Glomerular endothelial cell (primary cell): ENCODE measurements around the gene FGF14. TPM values are rescaled to one million over a fixed set of nuclear protein-coding genes. Genes with fewer than 3 reads are reported as not detected.
"Not testable (repeated sequence)": the region's sequence is repeated elsewhere in the genome, so short reads cannot be mapped to it uniquely, and the experiment has no call there.

Source experiments
- DNase-seq: peaks from one replicate; pipeline ENCODE4 v3.0.0-alpha.2; 2011; ENCODE audit warnings: low read depth, low spot score; ENCODE audit errors: extremely low read depth
- total RNA-seq: library from RNA; depleted of rRNA; stranded (reverse); fragments of >200 nt; gene quantifications from 2 replicates; pipeline ENCODE4 v1.2.3, GENCODE V29; 2015

Gene FGF14
- total RNA-seq, 1 donor from 2014 or later, result 0.06 TPM

DNA sequence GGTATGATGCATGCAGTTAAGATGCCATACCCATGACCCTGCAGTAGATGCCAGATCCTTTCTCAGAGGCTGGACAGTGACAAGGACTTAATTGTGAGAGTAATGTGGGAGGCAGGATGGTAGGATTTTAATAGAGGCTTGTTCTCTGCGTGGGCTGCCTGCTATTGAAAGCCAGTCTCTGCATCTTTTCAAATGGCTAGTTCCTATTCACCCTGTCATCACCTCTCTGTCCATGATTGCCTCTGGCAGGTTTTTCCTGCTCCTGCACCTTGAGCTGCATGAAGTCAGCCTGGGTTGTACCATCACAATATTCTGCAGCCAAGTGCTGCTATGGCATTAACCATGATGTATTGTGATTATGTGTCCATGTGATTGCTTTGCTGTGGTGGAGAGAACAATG is 508.8 kb downstream of the FGF14 start:
- no peak for DNase-seq

DNA sequence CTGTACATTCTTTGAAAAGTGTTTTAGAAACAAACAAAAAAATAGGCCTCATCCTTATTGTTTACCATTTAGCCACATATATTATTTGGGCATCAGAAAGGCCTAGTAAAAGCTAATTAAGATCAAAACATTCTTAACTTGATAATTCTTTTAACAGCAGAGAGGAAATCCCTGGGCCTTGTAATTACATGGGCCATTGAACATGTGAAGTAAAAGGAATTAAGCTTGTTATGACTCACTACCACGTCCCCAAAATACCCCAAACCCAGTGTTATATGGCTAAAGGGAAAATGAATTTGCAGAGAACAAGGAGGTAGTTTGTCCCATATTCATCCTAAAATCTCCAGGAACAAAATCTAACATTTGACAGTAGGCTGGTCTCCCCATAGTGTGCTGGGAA is 509.6 kb downstream of the FGF14 start:
- no peak for DNase-seq

DNA sequence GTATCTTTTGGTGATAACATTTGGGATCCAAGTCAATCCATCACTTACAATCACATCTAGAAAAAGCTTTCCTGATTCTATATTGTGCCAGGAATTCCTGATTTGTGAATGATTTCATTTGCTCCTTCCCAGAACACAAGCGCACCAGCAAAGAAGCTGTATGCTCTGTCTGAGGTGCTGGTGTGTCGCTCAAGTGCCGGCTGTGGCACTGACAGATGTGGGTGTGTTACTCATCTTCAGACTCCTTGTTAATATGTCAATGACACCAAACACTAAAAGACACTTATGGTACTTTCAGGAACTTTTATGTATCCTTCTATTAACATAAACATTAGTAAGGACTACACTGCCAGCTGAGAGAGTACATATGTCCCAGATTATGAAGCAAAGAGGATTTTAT is 520.3 kb downstream of the FGF14 start:
- DNase-seq, result no peak

DNA sequence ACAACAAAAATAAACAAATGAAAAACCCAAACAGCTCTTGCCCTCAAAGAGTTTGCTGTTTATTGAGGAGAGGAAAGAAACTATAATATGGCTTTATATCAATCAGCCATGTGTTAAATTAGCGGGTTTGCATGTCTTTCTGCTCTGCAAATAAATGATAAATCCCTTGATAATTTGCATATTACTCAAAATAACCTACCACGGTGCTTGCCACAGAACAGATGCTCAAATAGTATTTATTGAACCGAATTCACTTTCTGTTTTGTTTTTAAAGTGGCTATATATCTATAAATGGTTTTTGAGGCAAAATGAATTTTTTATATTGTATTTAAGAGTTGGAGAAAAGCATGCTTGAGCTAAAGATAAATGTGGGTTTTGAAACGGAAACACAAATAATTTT is 521.3 kb downstream of the FGF14 start:
- no peak for DNase-seq

DNA sequence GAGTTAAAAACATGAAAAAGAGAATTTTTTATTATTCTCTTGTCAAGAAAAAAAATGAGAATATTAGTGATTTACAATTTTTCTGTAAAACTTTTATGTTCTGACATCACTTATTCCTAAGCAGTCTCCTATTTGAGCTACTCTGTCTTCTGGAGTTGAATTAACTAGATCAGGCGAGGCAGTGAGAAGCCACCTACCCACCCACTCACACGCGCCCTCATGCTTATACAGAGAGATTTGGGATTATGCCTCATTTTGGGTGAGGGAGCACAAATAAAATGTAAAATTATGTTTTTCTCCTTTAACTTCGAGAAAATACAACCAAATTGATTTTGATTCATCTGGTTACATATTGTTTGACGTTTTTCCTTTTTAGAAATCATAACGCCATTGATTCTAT is 524.9 kb downstream of the FGF14 start:
- no peak for DNase-seq

DNA sequence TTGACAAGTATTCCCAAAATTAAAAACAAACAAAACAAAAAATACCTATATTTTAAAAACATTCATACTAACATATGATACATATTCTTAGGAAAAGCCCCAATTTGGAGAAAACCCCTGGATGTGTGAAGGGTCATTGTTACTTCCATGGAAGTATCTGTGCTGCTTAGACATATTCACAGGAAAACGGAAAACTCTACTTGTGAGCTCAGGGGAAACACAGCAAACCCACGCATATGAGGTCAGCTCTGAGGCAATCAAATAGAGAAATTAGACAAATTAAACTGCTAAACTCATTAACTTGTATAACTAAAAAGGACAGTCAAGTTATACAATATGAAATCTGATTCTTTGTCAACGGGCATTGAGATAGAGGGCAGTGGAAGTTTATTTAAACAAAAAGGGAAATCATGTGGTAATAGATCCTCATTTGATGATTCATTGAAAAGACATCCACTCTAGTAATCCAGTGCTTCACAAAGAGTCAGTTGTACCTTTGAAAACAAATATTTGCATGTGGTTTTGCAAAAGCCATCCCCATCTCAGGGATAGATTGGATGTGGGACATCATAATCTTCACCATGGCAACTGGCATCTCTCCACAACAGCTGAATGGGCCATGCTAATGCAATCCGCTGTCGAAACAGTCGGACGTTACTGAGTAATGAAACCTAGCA is 526.0 kb downstream of the FGF14 start:
- DNase-seq, result no peak

DNA sequence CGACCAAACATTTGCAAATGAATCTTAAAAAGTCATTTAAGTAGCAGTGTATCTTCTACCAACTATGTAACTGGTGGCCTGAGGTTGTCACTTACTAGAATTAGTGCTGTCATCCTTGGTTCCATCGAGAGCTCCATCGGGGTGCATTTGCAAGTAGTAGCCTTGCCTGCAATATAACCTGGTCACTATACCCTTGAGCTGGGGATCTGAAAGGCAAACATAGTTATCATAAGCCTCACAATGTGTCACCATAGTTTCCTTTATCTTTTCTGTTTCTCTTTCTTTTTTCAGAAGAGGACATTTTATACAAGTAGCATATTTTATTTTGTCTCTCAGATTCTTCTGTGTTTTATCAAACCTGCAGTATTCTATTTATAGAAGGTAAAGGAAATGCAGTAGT is 526.8 kb downstream of the FGF14 start:
- DNase-seq, result no peak

DNA sequence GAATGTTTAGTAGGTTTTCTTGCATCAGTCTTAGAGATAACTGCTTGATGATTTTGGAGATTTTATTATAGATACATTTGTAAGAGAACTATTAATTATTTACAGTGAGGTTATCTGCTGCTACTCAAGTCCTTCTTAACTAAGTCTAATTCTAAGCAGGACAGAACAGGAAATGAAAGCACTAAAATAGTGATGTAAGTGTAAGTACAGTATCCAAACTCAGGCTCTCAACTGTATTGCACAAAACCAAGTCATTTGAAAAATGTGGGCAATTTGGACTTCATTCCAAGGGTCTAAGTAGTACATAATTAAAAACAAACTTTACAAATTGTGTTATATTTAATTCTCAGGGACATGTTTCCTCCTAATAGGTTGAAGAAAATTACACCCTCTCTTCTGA is 532.3 kb downstream of the FGF14 start:
- no peak for DNase-seq

DNA sequence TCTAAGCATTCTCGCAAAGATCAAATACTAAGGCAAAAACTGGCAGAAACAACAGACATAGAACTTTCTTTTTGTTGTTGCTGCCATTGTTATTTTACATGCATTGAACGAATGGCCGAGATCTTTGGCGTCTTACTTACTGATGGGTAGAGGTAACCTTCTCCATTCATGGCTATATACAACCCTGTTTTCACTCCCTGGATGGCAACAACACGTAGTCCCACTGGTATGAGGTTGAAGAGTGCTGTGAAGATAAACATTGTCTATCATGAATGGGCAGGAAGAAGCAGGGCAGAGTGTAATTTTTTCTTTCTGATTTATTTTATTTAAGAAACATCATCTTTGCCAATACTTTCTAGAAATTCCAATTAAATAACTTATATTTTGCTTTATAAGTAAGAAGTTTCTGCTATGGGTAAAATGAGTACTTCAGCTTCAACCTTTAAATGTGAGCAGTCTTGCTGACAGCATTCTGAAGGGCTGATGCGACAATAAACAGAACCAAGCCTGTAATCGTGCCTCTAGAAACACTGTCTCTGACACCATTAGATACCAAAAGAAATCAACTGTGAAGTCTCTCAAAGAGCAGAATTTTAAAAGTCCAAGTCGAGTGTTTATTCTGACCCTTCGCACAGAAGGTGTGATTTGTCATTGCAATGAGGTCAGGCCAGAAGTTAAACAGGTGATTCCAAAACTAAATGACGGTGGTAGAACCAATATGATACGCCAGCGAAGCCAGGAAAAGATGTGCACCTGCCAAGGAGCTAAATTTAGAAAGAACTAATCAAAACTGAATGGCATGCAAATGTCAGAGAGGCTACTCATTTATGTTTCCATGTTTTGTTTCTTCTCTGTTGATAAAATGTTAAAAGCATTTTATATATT is 533.0 kb downstream of the FGF14 start:
- DNase-seq, result no peak

DNA sequence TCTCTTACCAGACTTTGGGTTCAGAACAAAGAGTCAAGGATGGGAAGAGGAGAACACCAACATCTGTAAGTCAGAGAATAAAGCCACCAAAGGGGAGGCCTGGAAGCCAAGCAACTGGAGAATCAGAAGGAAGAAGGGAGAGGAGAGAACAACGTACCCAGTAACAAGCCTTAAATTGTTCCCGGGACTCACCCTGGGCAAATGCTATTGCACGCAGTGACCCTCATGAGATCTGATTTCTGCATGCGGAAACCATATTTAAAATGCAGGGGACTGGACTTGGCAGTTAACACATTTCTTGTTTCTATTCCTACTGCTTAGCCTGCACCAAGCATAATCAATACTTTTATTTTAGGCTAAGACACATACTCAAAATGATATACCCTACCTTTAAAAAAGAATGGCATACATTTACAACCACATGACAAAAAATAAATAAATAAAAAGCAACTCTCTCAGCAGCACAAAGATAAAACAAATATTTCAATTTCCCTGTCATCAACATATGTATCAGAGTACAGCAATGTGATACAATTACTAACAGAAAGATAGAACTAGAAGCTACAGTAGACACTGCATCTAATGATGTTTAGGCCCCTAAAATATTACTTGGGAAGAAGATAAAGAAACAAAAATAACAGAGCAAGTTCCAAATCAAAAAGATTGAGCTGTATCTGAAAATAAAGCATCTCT is 534.8 kb downstream of the FGF14 start:
- no peak for DNase-seq

DNA sequence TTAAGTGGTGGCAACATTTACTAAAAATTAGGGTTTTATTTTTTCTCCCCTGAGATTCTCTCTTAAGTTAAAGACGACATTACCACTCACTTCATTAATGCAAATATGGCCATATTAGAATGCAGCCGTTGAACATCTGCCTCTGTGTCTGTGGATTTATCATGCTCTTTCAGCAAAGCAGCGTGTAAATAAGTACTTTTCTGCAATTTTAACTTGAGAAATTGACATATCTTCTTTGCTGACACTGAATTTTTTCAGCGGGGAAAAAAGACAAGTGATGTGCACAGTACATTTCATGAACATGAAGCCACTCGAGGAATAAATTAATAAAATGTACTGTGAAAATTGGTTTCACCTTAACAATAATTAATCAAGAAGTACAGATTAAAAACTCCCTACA is 543.0 kb downstream of the FGF14 start:
- DNase-seq, result no peak

DNA sequence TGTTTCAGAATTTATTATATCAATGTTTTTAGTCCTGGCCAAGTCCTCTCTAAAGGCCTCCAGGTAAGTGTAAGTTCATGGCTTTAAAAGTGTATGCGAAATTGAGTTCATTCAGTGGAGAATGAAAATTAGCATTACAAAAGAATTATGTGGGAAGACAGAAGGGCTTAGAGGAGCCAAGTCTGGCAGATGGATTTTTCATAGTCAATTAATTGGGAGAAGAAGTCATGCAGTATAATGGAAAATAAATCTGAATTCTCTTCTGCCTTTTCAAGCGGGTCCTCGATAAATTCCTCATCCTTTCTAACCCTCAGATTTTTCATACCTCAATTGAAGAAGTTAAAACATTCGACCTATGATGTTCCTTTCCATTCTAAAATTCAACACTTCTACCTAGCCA is 555.1 kb downstream of the FGF14 start:
- no peak for DNase-seq

DNA sequence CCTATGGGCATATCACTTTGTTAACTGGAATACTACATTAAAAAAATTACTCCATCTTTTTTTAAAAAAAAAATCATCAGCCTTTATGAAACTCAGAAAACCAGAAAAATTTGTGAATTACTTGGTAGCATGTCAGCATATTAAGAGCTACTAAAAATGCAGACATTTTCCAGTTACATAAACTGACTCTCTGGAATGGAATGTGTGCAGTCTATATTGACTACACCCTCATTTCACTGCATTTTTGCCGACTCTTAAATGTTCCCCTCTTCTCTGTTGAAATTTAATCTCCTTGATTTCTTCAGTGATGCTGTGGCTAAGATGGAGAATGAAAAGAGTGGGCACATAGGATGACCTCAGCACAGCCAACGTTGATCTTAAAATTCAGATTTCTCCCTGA is 555.6 kb downstream of the FGF14 start:
- no peak for DNase-seq

DNA sequence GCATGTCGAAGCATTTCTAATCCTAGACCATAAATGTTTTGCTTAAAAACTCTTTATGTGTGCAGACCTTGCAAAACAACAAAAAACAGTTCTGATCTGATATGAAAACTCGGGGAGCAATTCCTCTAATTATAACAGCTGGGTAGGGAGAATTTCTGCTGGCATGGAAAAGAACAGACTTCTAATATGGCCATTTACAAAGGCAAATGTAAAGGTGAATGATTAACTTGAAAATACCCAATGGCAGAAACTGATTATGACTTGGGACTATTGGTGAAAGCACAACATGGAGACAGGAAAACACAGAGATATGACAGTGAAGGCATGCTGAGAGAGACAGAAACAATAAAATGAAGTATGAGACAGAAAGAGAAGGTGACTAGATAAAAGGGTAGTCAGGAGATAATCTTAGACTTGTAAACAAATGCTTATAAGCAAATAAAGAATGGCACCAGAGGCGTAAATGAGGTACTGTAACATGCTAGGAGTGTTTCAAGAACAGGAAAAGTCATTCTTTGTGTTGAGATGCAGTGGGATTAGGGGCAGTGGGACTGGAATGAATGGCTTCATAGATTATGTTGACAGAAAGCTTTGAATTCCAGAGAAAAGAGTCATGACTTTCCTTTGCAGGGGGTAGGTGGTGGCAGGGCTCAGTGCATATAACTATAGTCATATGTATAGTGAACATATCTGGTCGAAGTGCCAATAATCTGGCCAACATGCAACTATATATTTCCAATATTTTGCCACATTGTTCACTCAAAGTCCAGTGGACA is 556.4 kb downstream of the FGF14 start:
- DNase-seq, result no peak

DNA sequence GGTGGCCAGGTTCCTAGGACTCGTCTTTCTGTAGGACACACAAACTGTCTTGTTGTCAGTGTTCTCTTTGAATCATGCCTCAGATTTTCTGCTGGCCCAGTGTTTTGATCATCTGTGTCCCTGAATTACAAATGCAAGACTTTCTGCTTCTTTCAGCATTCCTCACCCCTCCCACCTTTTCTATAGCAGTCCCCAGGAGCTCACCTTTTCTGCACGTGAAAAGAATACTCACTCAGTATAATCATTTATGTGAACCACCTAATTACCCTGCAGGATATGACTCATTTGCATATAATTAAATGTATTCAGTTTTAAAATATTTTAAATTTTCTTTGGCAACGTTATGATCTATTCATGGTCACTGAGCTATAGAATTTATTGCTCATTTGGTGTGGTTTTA is 560.1 kb downstream of the FGF14 start:
- no peak for DNase-seq

DNA sequence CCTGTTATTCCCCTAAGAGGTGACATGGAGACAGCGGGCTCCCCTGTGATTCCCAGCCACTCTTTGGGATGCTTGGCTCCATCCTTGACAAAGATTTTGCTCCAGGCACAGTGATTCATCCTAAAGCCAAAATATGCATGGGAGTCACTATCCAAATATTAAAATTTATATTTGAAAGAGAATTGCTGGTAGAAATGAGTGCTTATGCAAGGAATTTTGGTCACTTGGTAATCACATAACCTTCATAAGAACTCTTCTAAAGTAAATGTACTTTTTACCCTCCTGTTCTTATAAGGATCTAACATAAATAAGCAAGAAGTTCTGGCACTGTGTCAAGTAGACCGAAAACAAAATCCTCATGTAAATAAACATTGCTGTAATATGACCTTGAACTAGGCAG is 563.5 kb downstream of the FGF14 start:
- DNase-seq, result no peak

DNA sequence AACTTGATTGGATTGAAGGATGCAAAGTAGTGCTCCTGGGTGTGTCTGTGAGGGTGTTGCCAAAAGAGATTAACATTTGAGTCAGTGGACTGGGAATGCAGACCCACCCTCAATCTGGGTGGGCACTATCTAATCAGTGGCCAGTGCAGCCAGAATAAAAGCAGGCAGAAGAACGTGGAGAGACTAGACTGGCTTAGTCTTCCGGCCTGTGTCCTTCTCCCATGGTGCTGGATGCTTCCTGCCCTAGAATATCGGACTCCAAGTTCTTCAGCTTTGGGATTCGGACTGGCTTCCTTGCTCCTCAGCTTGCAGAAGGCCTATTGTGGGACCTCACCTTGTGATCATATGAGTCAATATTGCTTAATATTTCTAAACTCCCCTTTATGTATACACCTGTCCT is 564.1 kb downstream of the FGF14 start:
- DNase-seq, result not testable (repeated sequence)

DNA sequence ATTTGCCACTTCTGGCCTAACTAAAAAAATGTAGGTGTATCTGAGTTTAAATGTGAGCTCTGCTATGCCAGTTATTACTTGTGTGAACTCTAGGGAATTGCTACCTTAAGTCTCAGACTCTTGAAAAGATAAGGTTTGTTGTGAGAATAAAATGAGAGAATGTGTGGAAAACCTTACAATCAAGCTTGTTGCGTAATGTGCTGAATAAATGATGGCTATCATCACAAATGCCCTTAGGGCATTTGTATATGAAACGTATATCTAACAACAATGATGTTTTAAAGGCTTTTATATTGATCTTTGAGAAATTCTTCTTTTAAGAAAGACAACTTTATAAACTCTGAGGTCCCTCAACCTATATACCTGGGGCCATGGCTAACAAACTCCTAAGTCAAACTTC is 564.6 kb downstream of the FGF14 start:
- DNase-seq, result no peak

DNA sequence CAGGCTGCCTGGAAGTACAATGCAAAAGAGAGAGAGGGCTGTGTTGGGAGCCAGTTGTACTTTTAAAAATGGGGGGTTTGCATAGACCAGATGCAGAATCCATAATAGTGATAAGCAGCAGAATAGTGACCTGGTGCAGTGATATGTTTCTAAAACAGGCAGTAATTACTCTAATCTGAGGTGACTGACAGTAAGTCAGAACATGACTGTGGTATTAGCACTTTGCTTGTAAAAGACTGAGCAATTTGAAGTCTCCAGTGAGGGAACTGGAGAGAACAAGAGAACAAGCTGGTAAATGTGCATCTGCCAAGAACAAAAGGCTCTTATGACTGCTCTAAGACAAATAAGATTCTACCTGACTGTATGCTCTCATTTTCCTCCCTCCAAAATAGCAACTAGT is 565.9 kb downstream of the FGF14 start:
- no peak for DNase-seq

DNA sequence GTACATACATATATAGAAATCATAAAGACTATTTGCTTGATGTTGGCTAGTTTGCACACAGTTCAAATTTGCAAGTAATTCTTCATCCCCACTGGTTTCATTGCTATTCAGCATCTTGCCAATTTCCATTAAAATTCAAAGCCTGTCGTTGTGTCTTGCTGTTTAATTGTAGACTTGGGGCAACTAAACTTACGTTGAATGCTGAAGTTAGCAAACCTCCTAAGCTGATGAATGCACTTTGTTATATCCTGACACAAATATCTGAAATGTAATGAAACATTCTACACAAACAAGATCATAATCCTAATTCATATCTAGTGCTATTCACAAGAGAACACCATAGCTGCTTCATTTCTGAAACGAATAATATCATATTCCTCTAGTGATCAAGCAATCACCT is 568.2 kb downstream of the FGF14 start:
- DNase-seq, result no peak

DNA sequence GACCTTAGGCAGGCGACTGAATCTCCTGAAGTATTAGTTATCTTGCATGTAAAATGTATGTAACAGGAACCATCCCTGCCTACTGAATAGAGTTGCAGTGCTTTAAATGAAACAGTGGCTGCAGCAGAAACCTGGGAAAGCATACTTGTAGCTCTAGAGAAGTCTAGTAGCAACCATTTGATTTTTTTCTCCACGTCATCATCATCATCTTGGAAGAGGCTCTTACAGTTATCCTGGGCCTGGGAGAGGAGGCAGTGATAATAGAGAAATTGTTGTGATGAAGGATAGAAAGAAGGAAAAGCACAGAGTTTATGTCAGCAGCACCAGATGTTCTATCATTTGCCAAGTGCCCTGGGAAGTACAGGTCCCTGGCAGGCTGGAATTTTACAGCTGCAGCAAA is 571.8 kb downstream of the FGF14 start:
- DNase-seq, result no peak
